CD14-positive monocyte (primary cell): Measurements from ENCODE around the gene PARG. TPM values are rescaled to one million over a fixed set of nuclear protein-coding genes. Genes with fewer than 3 reads are reported as not detected.
A peak's percentile ranks its signal among the peaks of the same experiment; 100 is the strongest.
"Not testable (repeated sequence)": the region's sequence is repeated elsewhere in the genome, so short reads cannot be mapped to it uniquely, and the experiment has no call there.

Source experiments
- DNase-seq, 3 donors: peaks; one replicate each; pipeline ENCODE4 v3.0.0-alpha.2; 2011 to 2022
- H2AFZ ChIP-seq: 2 replicates; pipeline ENCODE4 v1.6.0; 2012; ENCODE audit warnings: mild to moderate bottlenecking, low read depth, low read length, inconsistent platforms; ENCODE audit not compliant: insufficient read depth, poor library complexity, severe bottlenecking
- H3K27ac ChIP-seq, 2 donors: 1 replicate in 1 of 2; 2 replicates in 1 of 2; pipeline ENCODE4 v1.5.1; 2012 to 2013; ENCODE audit warnings: low read length in 2 of 2, control low read depth in 1 of 2, inconsistent platforms in 1 of 2, low read depth in 1 of 2, mild to moderate bottlenecking in 1 of 2
- H3K27me3 ChIP-seq, 2 donors: one replicate each; pipeline versions ENCODE4 v1.6.0 to v1.6.1; 2011 to 2013; ENCODE audit warnings: low read length in 2 of 2; ENCODE audit not compliant: control insufficient read depth in 2 of 2, insufficient read depth in 2 of 2
- H3K36me3 ChIP-seq, 2 donors: replicated peaks in 1 of 2; 1 replicate in 1 of 2; 2 replicates in 1 of 2; pipeline versions ENCODE4 v1.5.1 to v1.6.1; 2012 to 2013; ENCODE audit warnings: low read length in 2 of 2, control low read depth in 1 of 2, inconsistent platforms in 1 of 2, mild to moderate bottlenecking in 1 of 2; ENCODE audit not compliant: insufficient read depth in 2 of 2, control insufficient read depth in 1 of 2
- H3K4me1 ChIP-seq, 2 donors: 1 replicate in 1 of 2; 2 replicates in 1 of 2; pipeline versions ENCODE4 v1.5.1 to v1.6.1; 2012 to 2013; ENCODE audit warnings: low read length in 2 of 2, control low read depth in 1 of 2, inconsistent platforms in 1 of 2, mild to moderate bottlenecking in 1 of 2, moderate library complexity in 1 of 2; ENCODE audit not compliant: insufficient read depth in 2 of 2, control insufficient read depth in 1 of 2
- H3K4me2 ChIP-seq: replicated peaks from 2 replicates; pipeline ENCODE3; 2012; ENCODE audit warnings: low read length, moderate library complexity, mild to moderate bottlenecking; ENCODE audit not compliant: poor library complexity, severe bottlenecking; ENCODE audit errors: extremely low read depth
- H3K4me3 ChIP-seq, 3 experiments: fragments of 200-600 bp in 1 of 3; sonication (generic) in 1 of 3; replicated peaks in 1 of 3; 1 replicate in 2 of 3; 2 replicates in 1 of 3; pipeline ENCODE4 v1.5.1; 2011 to 2013; ENCODE audit warnings: low read length in 3 of 3, mild to moderate bottlenecking in 3 of 3, control low read depth in 2 of 3, low read depth in 2 of 3, inconsistent platforms in 1 of 3, moderate library complexity in 1 of 3
- H3K79me2 ChIP-seq: 2 replicates; pipeline ENCODE4 v1.6.0; 2012; ENCODE audit warnings: mild to moderate bottlenecking, control low read depth, inconsistent platforms, low read length, moderate library complexity; ENCODE audit not compliant: insufficient read depth
- H3K9ac ChIP-seq: 2 replicates; pipeline ENCODE4 v1.6.0; 2017; ENCODE audit warnings: low read length, mild to moderate bottlenecking; ENCODE audit not compliant: insufficient read depth, poor library complexity, severe bottlenecking
- H3K9me3 ChIP-seq, 2 donors: replicated peaks in 1 of 2; 1 replicate in 1 of 2; 2 replicates in 1 of 2; pipeline versions ENCODE4 v1.5.1 to v1.6.1; 2012 to 2013; ENCODE audit warnings: low read length in 2 of 2, control low read depth in 1 of 2; ENCODE audit not compliant: control insufficient read depth in 1 of 2, insufficient read depth in 1 of 2
- H4K20me1 ChIP-seq: 2 replicates; pipeline ENCODE4 v1.6.0; 2012; ENCODE audit warnings: mild to moderate bottlenecking, low read length, control low read depth, moderate library complexity; ENCODE audit not compliant: insufficient read depth
- H3K27ac Mint-ChIP-seq, 7 donors: one replicate each; pipeline ENCODE4 v1.8.0; 2020; ENCODE audit warnings: mild to moderate bottlenecking in 7 of 7, mixed read lengths in 7 of 7, moderate library complexity in 6 of 7, inconsistent platforms in 2 of 7
- H3K27me3 Mint-ChIP-seq, 3 donors: one replicate each; pipeline ENCODE4 v1.8.0; 2021 to 2022; ENCODE audit warnings: low read depth in 3 of 3, mild to moderate bottlenecking in 3 of 3, mixed read lengths in 3 of 3, moderate library complexity in 3 of 3, inconsistent platforms in 1 of 3
- H3K36me3 Mint-ChIP-seq, 2 donors: one replicate each; pipeline ENCODE4 v1.8.0; 2020; ENCODE audit warnings: mixed read lengths in 2 of 2, inconsistent platforms in 1 of 2, mild to moderate bottlenecking in 1 of 2
- H3K4me1 Mint-ChIP-seq: one replicate; pipeline ENCODE4 v1.8.0; 2020; ENCODE audit warnings: mild to moderate bottlenecking, mixed read lengths
- H3K4me3 Mint-ChIP-seq, 2 donors: one replicate each; pipeline ENCODE4 v1.8.0; 2020; ENCODE audit warnings: mild to moderate bottlenecking in 2 of 2, mixed read lengths in 2 of 2, moderate library complexity in 1 of 2
- H3K9me3 Mint-ChIP-seq, 7 donors: one replicate each; pipeline ENCODE4 v1.8.0; 2020 to 2022; ENCODE audit warnings: mixed read lengths in 7 of 7, mild to moderate bottlenecking in 6 of 7, moderate library complexity in 6 of 7, inconsistent platforms in 2 of 7
- WGBS: methylation state at CpG from one replicate; pipeline ENCODE4 v1.1.5; 2013; ENCODE audit warnings: missing lambda C conversion rate; ENCODE audit not compliant: insufficient coverage; 5-methylcytosine and 5-hydroxymethylcytosine counted together
- intact Hi-C, 2 donors: fragments of 100-400 bp; cut with micrococcal nuclease; formaldehyde crosslinking; loops; one replicate each; pipeline versions ENCODE4 v1.15.0 to v1.15.1; 2023
- polyA plus RNA-seq, 3 donors: library from polyadenylated mRNA; depleted of rRNA in 1 of 3; unstranded in 2 of 3; stranded (reverse) in 1 of 3; fragments of 300-500 nt in 2 of 3; fragments of >200 nt in 1 of 3; fragmentation: Illumina TruSeq in 2 of 3; gene quantifications; 1 replicate in 2 of 3; 2 replicates in 1 of 3; pipeline ENCODE4 v1.2.3, GENCODE V29; 2012 to 2021

Gene PARG
- polyA plus RNA-seq, 3 donors, result 6.3 to 8.0 (median 7.5) TPM

GRCh38 chr10:49972094-49972493 lies 30.3 kb upstream of the PARG start:
- H2AFZ ChIP-seq, H3K4me1 ChIP-seq, H4K20me1 ChIP-seq, H3K79me2 ChIP-seq, H3K9ac ChIP-seq, H3K4me3 Mint-ChIP-seq, H3K4me3 ChIP-seq, H3K27ac Mint-ChIP-seq, H3K4me1 Mint-ChIP-seq, H3K27me3 Mint-ChIP-seq, H3K36me3 ChIP-seq, H3K9me3 Mint-ChIP-seq, DNase-seq, H3K27me3 ChIP-seq, H3K9me3 ChIP-seq, H3K4me2 ChIP-seq, intact Hi-C loops, H3K27ac ChIP-seq: not testable (repeated sequence)
- H3K36me3 Mint-ChIP-seq, result peaks cover 24 to 31% of the 10 kb centered on the region in 2 donors
- no CpG with 5 or more reads among the region's 3 CpGs for WGBS

- H3K4me2 ChIP-seq, intact Hi-C loops, DNase-seq, H3K4me1 Mint-ChIP-seq, H3K27me3 Mint-ChIP-seq, H3K36me3 ChIP-seq, H2AFZ ChIP-seq, H3K4me1 ChIP-seq, H4K20me1 ChIP-seq, H3K27me3 ChIP-seq, H3K27ac Mint-ChIP-seq, H3K4me3 Mint-ChIP-seq, H3K9me3 Mint-ChIP-seq, H3K9ac ChIP-seq, H3K79me2 ChIP-seq, H3K4me3 ChIP-seq, H3K27ac ChIP-seq, H3K9me3 ChIP-seq: not testable (repeated sequence)
- no CpG with 5 or more reads among the region's 2 CpGs for WGBS
- peaks cover 22 to 27% of the 10 kb centered on the region in 2 donors for H3K36me3 Mint-ChIP-seq
Measured at GRCh38 chr10:49971466-49971865, 29.6 kb upstream of the PARG start.

DNA sequence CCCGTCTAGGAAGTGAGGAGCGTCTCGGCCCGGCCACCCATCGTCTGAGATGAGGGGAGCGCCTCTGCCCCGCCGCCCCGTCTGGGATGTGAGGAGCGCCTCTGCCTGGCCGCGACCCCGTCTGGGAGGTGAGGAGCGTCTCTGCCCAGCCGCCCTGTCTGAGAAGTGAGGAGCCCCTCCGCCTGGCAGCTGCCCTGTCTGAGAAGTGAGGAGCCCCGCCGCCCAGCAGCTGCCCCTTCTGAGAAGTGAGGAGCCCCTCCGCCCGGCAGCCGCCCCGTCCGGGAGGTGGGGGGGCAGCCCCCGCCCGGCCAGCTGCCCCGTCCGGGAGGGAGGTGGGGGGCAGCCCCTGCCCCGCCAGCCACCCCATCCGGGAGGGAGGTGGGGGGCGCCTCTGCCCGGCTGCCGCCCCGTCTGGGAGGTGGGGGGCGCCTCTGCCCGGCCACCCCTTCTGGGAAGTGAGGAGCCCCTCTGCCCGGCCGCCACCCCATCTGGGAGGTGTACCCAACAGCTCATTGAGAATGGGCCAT lies 28.6 kb upstream of the PARG start:
- H3K27me3 Mint-ChIP-seq, H3K9ac ChIP-seq, H3K27me3 ChIP-seq, H3K27ac ChIP-seq, H3K4me3 ChIP-seq, H3K79me2 ChIP-seq, intact Hi-C loops, H3K36me3 ChIP-seq, H3K9me3 Mint-ChIP-seq, H3K4me1 Mint-ChIP-seq, H4K20me1 ChIP-seq, H2AFZ ChIP-seq, DNase-seq, H3K4me2 ChIP-seq, H3K27ac Mint-ChIP-seq, H3K9me3 ChIP-seq, H3K4me3 Mint-ChIP-seq, H3K4me1 ChIP-seq: not testable (repeated sequence)
- WGBS, result 98% methylated on average over 7 of the region's 37 CpGs
- H3K36me3 Mint-ChIP-seq, result peaks cover 18 to 26% of the 10 kb centered on the region in 2 donors

- peak overlapping the region in 1 of 7 donors; percentile 6 for H3K27ac Mint-ChIP-seq
- H3K4me3 ChIP-seq, H3K4me1 ChIP-seq, H3K27ac ChIP-seq, H3K4me3 Mint-ChIP-seq, intact Hi-C loops, H3K4me2 ChIP-seq, H3K79me2 ChIP-seq, H3K9me3 Mint-ChIP-seq, H2AFZ ChIP-seq, H4K20me1 ChIP-seq, H3K9ac ChIP-seq, H3K27me3 Mint-ChIP-seq, H3K4me1 Mint-ChIP-seq, H3K27me3 ChIP-seq, DNase-seq, H3K9me3 ChIP-seq: not testable (repeated sequence)
- peaks cover 11 to 26% of the 10 kb centered on the region in 2 donors for H3K36me3 ChIP-seq
- H3K36me3 Mint-ChIP-seq, result peaks cover 33 to 52% of the 10 kb centered on the region in 2 donors
- no CpG with 5 or more reads among the region's 3 CpGs for WGBS
Measured at GRCh38 chr10:49953122-49953521, 11.3 kb upstream of the PARG start.
